ENCODE data around the gene PYM1.

DNA sequence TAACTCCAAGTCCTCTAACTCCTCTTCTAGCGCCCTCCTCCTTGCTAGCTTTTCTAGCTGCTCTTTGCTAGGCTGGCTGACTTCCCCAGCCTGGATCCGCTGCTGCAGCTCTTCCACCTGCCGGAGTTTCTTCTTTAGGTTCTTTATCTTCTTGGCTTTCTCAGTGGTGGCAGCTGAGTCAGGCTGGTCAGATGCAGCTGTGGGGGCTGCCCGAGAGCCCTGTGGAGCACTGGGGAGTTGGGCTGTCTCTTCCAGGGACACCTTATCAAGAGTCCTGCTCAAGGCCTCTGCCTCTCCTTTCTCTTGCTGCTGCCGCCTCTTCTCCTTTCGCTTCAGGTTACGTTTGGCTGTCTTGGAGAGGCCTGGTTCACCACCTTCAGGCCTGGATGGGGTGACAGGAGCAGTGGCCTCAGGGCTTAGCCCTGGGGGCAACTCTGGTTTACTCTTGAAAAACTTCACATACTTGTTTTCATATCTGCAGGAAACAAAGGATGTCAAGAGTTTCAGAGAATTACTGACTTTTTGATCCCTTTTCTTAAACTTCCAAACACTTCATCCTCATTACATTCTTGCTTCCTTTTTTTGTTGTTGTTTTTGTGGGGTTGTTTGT, 25.7 kb downstream of the PYM1 start:
- TF ChIP-seq, protein P1, sequence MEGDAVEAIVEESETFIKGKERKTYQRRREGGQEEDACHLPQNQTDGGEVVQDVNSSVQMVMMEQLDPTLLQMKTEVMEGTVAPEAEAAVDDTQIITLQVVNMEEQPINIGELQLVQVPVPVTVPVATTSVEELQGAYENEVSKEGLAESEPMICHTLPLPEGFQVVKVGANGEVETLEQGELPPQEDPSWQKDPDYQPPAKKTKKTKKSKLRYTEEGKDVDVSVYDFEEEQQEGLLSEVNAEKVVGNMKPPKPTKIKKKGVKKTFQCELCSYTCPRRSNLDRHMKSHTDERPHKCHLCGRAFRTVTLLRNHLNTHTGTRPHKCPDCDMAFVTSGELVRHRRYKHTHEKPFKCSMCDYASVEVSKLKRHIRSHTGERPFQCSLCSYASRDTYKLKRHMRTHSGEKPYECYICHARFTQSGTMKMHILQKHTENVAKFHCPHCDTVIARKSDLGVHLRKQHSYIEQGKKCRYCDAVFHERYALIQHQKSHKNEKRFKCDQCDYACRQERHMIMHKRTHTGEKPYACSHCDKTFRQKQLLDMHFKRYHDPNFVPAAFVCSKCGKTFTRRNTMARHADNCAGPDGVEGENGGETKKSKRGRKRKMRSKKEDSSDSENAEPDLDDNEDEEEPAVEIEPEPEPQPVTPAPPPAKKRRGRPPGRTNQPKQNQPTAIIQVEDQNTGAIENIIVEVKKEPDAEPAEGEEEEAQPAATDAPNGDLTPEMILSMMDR (IDR thresholded peaks at IDR 0.05; ENCODE audit: control extremely low read depth in 1 of 3, insufficient read depth in 1 of 3, low read depth in 1 of 3, low read length in 3 of 3): no peak
- TF ChIP-seq EGR1 (IDR thresholded peaks at IDR 0.05; ENCODE audit: borderline replicate concordance, low read depth, low read length) (no peak), RNF2 (IDR thresholded peaks at IDR 0.05; ENCODE audit: borderline replicate concordance, low read depth, low read length, missing control alignments, poor library complexity, severe bottlenecking) (no peak), SIN3A (conservative IDR thresholded peaks at IDR 0.05 in 1 of 2, IDR thresholded peaks at IDR 0.05 in 1 of 2; ENCODE audit: low read depth in 1 of 2, low read length in 2 of 2) (no peak), CHD2 (IDR thresholded peaks at IDR 0.05; ENCODE audit: low read length) (no peak), HDAC2 (IDR thresholded peaks at IDR 0.05; ENCODE audit: borderline replicate concordance in 1 of 2, low read depth in 2 of 2, low read length in 2 of 2) (no peak)

Measured in H1 (cell line).